ENCODE data around the gene SCN5A. TPM values are rescaled to one million over a fixed set of nuclear protein-coding genes. Genes with fewer than 3 reads are reported as not detected.

The SCN5A gene
- total RNA-seq, 1 donor from 2014 or later: 133 TPM

DNA sequence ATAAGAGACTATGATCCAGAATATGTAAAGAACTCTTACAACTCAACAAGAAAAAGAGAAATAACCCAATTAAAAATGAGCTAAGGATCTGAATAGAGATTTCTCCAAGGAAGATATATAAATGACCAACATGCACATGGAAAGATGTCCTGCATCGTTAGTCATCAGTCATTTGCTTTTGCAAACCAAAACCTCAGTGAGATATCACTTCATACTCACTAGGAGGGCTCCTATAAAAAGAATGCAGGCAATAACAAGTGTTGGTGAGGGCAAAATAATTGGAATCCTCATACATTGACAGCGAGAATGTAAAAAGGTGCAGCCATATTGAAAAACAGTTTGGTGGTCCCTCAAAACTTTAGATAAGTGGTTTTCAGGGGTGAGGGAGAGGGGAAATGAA is 96.4 kb downstream of the SCN5A start:
- ATAC-seq: no peak
- intact Hi-C loops (cut with micrococcal nuclease): no loop called here

GRCh38 chr3:38552364-38552763 is 97.1 kb downstream of the SCN5A start:
- intact Hi-C loops (cut with micrococcal nuclease): no loop called here
- ATAC-seq (no peak), DNase-seq (no peak)

More for the DNA sequence above, 96.4 kb downstream of the SCN5A start:
- DNase-seq: no peak

DNA sequence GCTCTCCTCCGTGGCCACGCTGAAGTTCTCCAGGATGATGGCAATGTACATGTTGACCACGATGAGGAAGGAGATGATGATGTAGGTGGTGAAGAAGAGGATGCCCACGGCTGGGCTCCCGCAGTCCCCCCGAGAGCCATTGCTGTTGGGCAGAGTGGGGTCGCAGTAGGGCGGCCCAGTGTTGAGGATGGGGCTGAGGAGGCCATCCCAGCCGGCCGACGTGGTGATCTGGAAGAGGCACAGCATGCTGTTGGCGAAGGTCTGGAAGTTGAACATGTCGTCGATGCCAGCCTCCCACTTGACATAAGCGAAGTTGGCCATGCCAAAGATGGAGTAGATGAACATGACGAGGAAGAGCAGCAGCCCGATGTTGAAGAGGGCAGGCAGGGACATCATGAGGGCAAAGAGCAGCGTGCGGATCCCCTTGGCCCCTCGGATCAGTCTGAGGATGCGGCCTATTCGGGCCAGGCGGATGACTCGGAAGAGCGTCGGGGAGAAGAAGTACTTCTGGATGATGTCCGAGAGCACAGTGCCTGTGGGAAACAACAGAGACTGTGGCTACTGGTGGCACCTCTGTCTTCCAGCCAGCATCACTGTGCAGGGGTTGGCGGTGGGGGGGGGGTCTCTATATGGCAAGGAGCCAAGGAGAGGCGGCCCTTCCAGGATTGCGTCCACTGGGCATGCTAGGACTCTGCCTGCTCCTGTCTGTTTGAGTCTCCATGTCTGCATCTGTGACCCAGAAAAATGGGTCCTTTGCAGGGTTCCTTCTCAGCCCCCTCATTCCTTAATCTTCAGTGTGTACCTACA is 98.3 kb downstream of the SCN5A start:
- no peak for DNase-seq
- ATAC-seq: no peak

GRCh38 chr3:38549957-38550840 is 99.3 kb downstream of the SCN5A start:
- DNase-seq (no peak), ATAC-seq (no peak)
- intact Hi-C loops (cut with micrococcal nuclease): no loop called here

More for the DNA sequence above, 98.3 kb downstream of the SCN5A start:
- intact Hi-C loops (cut with micrococcal nuclease): no loop called here

GRCh38 chr3:38549486-38549885 is 100.0 kb downstream of the SCN5A start:
- intact Hi-C loops (cut with micrococcal nuclease): no loop called here
- ATAC-seq: no peak
- no peak for DNase-seq

DNA sequence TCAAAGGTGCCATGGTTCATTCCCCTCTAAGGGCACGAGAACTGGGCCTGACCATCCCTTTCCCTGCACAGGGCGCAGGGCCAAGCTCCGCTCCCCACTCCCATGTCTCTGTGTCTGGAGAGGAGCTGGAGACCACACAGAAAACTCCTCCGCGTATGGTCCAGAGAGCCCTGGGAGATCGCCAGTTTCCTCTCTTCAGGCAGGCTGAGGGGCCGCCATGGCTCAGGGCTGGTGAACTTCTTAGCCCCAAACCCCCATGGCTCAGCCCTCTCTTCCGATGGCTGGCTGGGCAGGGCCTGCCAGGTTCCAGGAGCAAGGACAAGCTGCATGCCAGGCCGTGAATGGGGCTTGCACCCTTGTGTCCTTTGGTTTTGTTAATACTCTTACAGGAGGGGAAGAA is 100.4 kb downstream of the SCN5A start:
- no peak for DNase-seq
- intact Hi-C loops (cut with micrococcal nuclease): no loop called here
- ATAC-seq: peak; percentile 5

GRCh38 chr3:38548154-38548931 is 101.1 kb downstream of the SCN5A start:
- intact Hi-C loops (cut with micrococcal nuclease): no loop called here
- peak; percentile 39 for ATAC-seq
- DNase-seq: peak; percentile 66

DNA sequence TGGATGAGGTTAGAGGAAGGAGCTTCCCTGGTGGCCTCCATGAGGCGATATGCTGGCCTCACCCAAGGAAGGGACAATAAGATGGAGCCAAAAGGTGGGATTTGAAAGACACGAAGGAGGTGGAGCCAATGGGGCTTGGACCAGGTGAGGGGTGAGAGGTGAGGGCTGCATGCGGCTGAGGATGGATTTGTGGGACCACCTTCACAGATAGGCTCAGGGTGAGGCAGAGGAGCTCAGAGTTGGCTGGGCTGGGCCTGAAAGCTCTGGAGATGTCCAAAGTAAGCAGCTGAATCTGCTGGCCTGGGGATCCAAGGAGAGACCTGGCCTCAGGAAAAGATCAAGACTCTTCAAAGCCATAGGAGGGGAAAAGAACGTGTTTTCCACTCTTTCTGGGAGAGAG is 103.5 kb downstream of the SCN5A start:
- no peak for DNase-seq
- intact Hi-C loops (cut with micrococcal nuclease): no loop called here

GRCh38 chr3:38545550-38545949 is 103.9 kb downstream of the SCN5A start:
- no peak for ATAC-seq
- no peak for DNase-seq
- intact Hi-C loops (cut with micrococcal nuclease): no loop called here

More for the DNA sequence above, 103.5 kb downstream of the SCN5A start:
- no peak for ATAC-seq

DNA sequence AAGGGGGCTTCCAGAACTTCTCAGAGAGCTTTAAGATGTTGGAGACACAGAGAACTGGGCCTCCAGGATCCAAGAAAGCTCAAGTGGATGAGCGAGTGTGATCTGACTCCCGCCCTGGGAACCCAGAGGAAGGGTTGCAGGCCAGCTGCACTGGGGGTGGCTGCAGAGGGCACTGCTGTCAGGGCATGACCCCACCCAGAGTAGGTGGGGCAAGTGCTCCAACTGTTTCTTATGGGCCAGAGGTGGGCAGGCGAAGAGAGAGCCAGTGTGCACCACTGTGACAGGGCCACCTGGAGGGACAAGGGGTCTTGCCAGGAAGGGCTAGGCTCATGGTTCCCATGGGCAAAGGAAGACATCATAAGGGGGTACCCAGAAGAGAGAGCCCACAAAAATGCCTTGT is 104.6 kb downstream of the SCN5A start:
- DNase-seq (no peak), ATAC-seq (no peak)
- intact Hi-C loops (cut with micrococcal nuclease): no loop called here

- intact Hi-C loops (cut with micrococcal nuclease): no loop called here
- peak; percentile 86 for ATAC-seq
- DNase-seq: peak; percentile 89
These were observed 105.9 kb downstream of the SCN5A start for GRCh38 chr3:38543586-38543985.

DNA sequence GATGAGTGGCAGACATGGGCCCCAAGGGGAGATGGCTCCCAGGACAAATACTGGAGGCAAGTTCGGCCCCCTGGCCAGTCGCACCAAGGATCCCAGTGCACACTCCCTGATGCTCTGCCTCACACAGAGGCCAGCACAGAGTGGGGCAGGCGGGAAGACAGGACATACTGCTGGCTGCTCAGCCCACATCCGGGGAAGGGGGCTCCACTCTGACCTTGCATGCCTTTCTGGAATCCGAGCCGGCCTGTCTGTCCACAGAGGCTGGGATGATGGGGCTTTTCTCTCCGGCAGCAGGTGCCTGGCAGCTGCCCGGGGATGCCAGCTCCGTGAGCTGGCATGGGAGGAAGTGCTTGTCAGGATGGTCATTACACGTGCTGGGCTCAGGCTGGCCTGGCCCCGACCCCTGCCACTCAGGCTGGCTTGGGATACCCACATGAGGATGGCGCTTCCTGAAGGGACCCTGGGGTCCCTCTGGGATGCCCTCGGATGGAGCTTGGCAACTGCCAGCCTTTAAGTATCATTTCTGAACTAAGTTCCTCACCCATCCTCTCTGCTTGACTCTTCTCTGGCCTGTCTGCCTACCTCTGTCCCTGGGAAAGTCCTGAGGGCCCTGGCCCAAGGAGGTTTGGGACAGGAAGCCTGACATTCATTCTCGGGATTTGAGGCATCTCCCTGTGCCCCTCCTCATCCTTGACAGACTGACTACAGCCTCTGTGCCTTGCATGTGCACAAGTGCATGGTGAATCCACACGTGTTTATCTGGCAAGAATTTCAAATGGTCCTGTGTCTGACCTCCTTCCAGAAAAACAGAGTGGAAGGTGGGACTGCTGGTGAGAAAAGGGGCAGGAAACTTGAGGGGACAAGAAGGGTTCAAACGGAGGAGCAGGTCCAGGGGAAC is 106.8 kb downstream of the SCN5A start:
- DNase-seq: no peak
- peak; percentile 9 for ATAC-seq
- intact Hi-C loops (cut with micrococcal nuclease): no loop called here

DNA sequence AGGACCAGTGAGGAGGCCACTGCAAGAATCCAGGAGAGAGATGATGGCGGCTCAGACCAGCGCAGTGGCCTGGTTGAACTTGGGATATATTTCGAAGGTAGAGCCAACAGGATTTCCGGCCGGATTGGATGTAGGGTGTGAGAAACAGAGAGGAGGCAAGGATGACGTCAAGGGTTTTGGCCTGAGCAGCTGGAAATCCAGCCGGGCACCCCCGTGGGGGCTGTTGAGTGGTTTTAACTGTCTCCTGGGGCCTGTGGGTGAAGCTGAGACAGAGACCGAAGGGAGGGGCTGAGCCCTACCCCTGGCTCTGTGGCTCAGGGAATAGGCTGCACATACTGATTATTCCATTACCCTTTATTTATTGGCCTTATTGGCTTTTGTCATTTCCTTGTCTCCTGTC is 107.7 kb downstream of the SCN5A start:
- peak; percentile 61 for DNase-seq
- ATAC-seq: peak; percentile 9
- intact Hi-C loops (cut with micrococcal nuclease): no loop called here

- DNase-seq: peak; percentile 77
- ATAC-seq: peak; percentile 35
- intact Hi-C loops (cut with micrococcal nuclease): no loop called here
These were observed 110.6 kb downstream of the SCN5A start for GRCh38 chr3:38538773-38539353.

- intact Hi-C loops (cut with micrococcal nuclease): no loop called here
- ATAC-seq: no peak
These were observed 112.8 kb downstream of the SCN5A start for GRCh38 chr3:38536671-38537070.

GRCh38 chr3:38534604-38535003 is 114.9 kb downstream of the SCN5A start:
- no peak for ATAC-seq
- no peak for DNase-seq
- intact Hi-C loops (cut with micrococcal nuclease): no loop called here

More at GRCh38 chr3:38536671-38537070, 112.8 kb downstream of the SCN5A start:
- DNase-seq: no peak

DNA sequence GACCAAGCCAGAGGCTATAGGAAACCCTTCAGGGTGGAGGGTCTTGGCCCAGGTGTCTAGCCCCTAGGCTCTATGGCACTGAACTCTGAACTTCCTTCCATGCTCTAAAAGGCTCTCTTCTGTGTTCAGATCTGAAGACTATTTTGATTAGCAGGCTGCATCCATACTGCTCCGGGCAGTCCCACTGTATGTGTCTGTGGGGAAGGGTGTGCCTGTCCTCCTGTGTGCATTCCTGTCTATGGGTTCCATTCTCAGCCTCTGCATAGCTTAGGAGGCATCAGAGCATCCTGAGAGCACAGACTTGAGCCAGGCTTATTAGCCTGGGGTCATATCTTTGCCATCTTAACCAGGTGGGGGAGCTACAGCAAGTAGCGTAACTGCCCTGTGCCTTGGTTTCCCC is 115.3 kb downstream of the SCN5A start:
- ATAC-seq (no peak), DNase-seq (no peak)
- intact Hi-C loops (cut with micrococcal nuclease): no loop called here

GRCh38 chr3:38533285-38533976 is 116.1 kb downstream of the SCN5A start:
- peak; percentile 90 for DNase-seq
- intact Hi-C loops (cut with micrococcal nuclease): no loop called here
- ATAC-seq: peak; percentile 94

Data from left ventricle myocardium superior (tissue), 1 donor.